Stomach (tissue), 4 donors: ENCODE measurements around the gene STARD8.

Source experiments
- CTCF ChIP-seq, 7 experiments: fragments of 450-650 bp in 4 of 7; fragments of 200-600 bp in 3 of 7; sonication (generic) in 3 of 7; IDR thresholded peaks; one replicate each; pipeline ENCODE4 v1.5.1; 2016 to 2019; ENCODE audit warnings: antibody characterized with exemption in 7 of 7, control low read depth in 2 of 7, mild to moderate bottlenecking in 1 of 7
- POLR2AphosphoS5 ChIP-seq, 3 donors: sonication (generic); formaldehyde crosslinking; IDR thresholded peaks; one replicate each; pipeline ENCODE4 v1.6.1; 2016; ENCODE audit warnings: antibody characterized with exemption in 3 of 3

- TF ChIP-seq CTCF (IDR thresholded peaks at IDR 0.05), result no peak
- no peak for TF ChIP-seq POLR2AphosphoS5 (IDR thresholded peaks at IDR 0.05)
Measured at GRCh38 chrX:68758671-68759070, 111.2 kb downstream of the STARD8 start.
